Upper lobe of left lung (tissue), 6 donors: Measurements from ENCODE around the gene RESP18. TPM values are rescaled to one million over a fixed set of nuclear protein-coding genes. Genes with fewer than 3 reads are reported as not detected.

Source experiments
- ATAC-seq, 2 donors: fragments of 200-7000 bp; cut with Tn5 transposase; one replicate each; pipeline ENCODE4 v1.9.1; 2022; ENCODE audit warnings: mild to moderate bottlenecking in 2 of 2, moderate library complexity in 2 of 2; ENCODE audit not compliant: low FRiP score in 2 of 2
- DNase-seq, 2 donors: peaks; one replicate each; pipeline ENCODE4 v3.0.0-alpha.2; 2019 to 2020
- H3K27ac ChIP-seq, 4 donors: fragments of 200-600 bp; sonication (generic); one replicate each; pipeline ENCODE4 v1.5.1; 2016 to 2019
- H3K27me3 ChIP-seq, 4 donors: fragments of 200-600 bp; sonication (generic); one replicate each; pipeline ENCODE4 v1.5.1; 2017 to 2019
- H3K36me3 ChIP-seq, 4 donors: fragments of 200-600 bp; sonication (generic); one replicate each; pipeline ENCODE4 v1.5.1; 2016 to 2019
- H3K4me1 ChIP-seq, 4 donors: fragments of 200-600 bp; sonication (generic); one replicate each; pipeline ENCODE4 v1.5.1; 2018 to 2019
- H3K4me3 ChIP-seq, 4 donors: fragments of 200-600 bp; sonication (generic); one replicate each; pipeline ENCODE4 v1.5.1; 2017 to 2019; ENCODE audit warnings: mild to moderate bottlenecking in 2 of 4, moderate library complexity in 1 of 4
- H3K9me3 ChIP-seq, 4 donors: fragments of 200-600 bp; sonication (generic); one replicate each; pipeline ENCODE4 v1.5.1; 2018 to 2019
- CTCF ChIP-seq, 6 experiments: fragments of 450-650 bp in 4 of 6; fragments of 200-600 bp in 2 of 6; sonication (generic) in 2 of 6; IDR thresholded peaks; one replicate each; pipeline ENCODE4 v1.5.1; 2016 to 2019; ENCODE audit warnings: antibody characterized with exemption in 6 of 6
- EP300 ChIP-seq, 4 donors: sonication (generic); formaldehyde crosslinking; IDR thresholded peaks; one replicate each; pipeline ENCODE4 v1.5.1; 2017; ENCODE audit warnings: antibody characterized with exemption in 4 of 4, control low read depth in 2 of 4
- POLR2A ChIP-seq, 4 donors: fragments of 450-650 bp; IDR thresholded peaks; one replicate each; pipeline ENCODE4 v1.5.1; 2016 to 2017; ENCODE audit warnings: antibody characterized with exemption in 4 of 4, mild to moderate bottlenecking in 2 of 4
- POLR2AphosphoS5 ChIP-seq, 2 donors: sonication (generic); formaldehyde crosslinking; IDR thresholded peaks; one replicate each; pipeline ENCODE4 v1.5.1; 2017; ENCODE audit warnings: antibody characterized with exemption in 2 of 2
- WGBS, 2 donors: methylation state at CpG; one replicate each; pipeline ENCODE4 v1.1.5; 2017 to 2018; 5-methylcytosine and 5-hydroxymethylcytosine counted together
- total RNA-seq, 6 donors: library from RNA; depleted of rRNA in 4 of 6; stranded (reverse); fragments of >200 nt in 4 of 6; gene quantifications; one replicate each; pipeline versions ENCODE4 v1.1.0 to v1.2.1, GENCODE V29; 2016 to 2021
- donor health status: DM: no; HTN: no; CAD: no; lungs with moderate emphysema.
- donor health status: DM: no; HTN: yes; CAD: no; lungs with severe emphysema.

Gene RESP18
- total RNA-seq, 6 donors from 2014 or later = not detected

GRCh38 chr2:219304223-219304622 is 28.3 kb downstream of the RESP18 start:
- no peaks in the 10 kb centered on the region for H3K36me3 ChIP-seq
- no peak overlapping the region for H3K4me3 ChIP-seq
- DNase-seq (no peak), ATAC-seq (no peak)
- peaks cover 0 to 11% (median 0%) of the 10 kb centered on the region in 4 donors for H3K4me1 ChIP-seq
- no peak overlapping the region for H3K27ac ChIP-seq
- WGBS, 2 donors = 48 to 70% methylated on average over 2 of the region's 2 CpGs
- no peaks in the 10 kb centered on the region for H3K9me3 ChIP-seq
- TF ChIP-seq POLR2AphosphoS5 (IDR thresholded peaks at IDR 0.05) = no peak
- no peak for TF ChIP-seq EP300 (IDR thresholded peaks at IDR 0.05)
- TF ChIP-seq CTCF (IDR thresholded peaks at IDR 0.05) = no peak
- no peak for TF ChIP-seq POLR2A (IDR thresholded peaks at IDR 0.05)
- H3K27me3 ChIP-seq = peaks cover 0 to 14% (median 7%) of the 10 kb centered on the region in 4 donors

- no peaks in the 10 kb centered on the region for H3K36me3 ChIP-seq
- WGBS, 2 donors = 41 to 71% methylated on average over 10 to 11 of the region's 11 CpGs
- H3K4me3 ChIP-seq = no peak overlapping the region
- ATAC-seq = no peak
- no peaks in the 10 kb centered on the region for H3K9me3 ChIP-seq
- H3K4me1 ChIP-seq = peaks cover 0 to 5% (median 0%) of the 10 kb centered on the region in 4 donors
- H3K27me3 ChIP-seq = peaks cover 0 to 4% (median 0%) of the 10 kb centered on the region in 4 donors
- no peak for DNase-seq
- TF ChIP-seq EP300 (IDR thresholded peaks at IDR 0.05) (no peak), POLR2A (IDR thresholded peaks at IDR 0.05) (no peak), POLR2AphosphoS5 (IDR thresholded peaks at IDR 0.05) (no peak), CTCF (IDR thresholded peaks at IDR 0.05) (no peak)
- no peak overlapping the region for H3K27ac ChIP-seq
Observed at GRCh38 chr2:219302412-219302968, 30.1 kb downstream of the RESP18 start.

- H3K27ac ChIP-seq = no peak overlapping the region
- H3K4me3 ChIP-seq = no peak overlapping the region
- WGBS, 2 donors = 53 to 59% methylated on average over 5 of the region's 5 CpGs
- no peaks in the 10 kb centered on the region for H3K36me3 ChIP-seq
- no peaks in the 10 kb centered on the region for H3K9me3 ChIP-seq
- DNase-seq = no peak
- ATAC-seq = no peak
- H3K4me1 ChIP-seq = peaks cover 2 to 8% (median 4%) of the 10 kb centered on the region in 4 donors
- TF ChIP-seq POLR2A (IDR thresholded peaks at IDR 0.05) = no peak
- TF ChIP-seq POLR2AphosphoS5 (IDR thresholded peaks at IDR 0.05) = no peak
- TF ChIP-seq EP300 (IDR thresholded peaks at IDR 0.05) = no peak
- no peak for TF ChIP-seq CTCF (IDR thresholded peaks at IDR 0.05)
- peaks cover 0 to 4% (median 0%) of the 10 kb centered on the region in 4 donors for H3K27me3 ChIP-seq
Observed at GRCh38 chr2:219300022-219300421, 32.5 kb downstream of the RESP18 start.

GRCh38 chr2:219299372-219299760 is 33.2 kb downstream of the RESP18 start:
- no peak for ATAC-seq
- H3K36me3 ChIP-seq = no peaks in the 10 kb centered on the region
- no peak for TF ChIP-seq POLR2AphosphoS5 (IDR thresholded peaks at IDR 0.05)
- TF ChIP-seq EP300 (IDR thresholded peaks at IDR 0.05) = no peak
- TF ChIP-seq CTCF (IDR thresholded peaks at IDR 0.05) = no peak
- no peak for TF ChIP-seq POLR2A (IDR thresholded peaks at IDR 0.05)
- WGBS, 2 donors = 57 to 83% methylated on average over 3 to 6 of the region's 6 CpGs
- H3K27me3 ChIP-seq = peaks cover 0 to 4% (median 0%) of the 10 kb centered on the region in 4 donors
- H3K4me1 ChIP-seq = peaks cover 5 to 10% (median 8%) of the 10 kb centered on the region in 4 donors
- no peak overlapping the region for H3K27ac ChIP-seq
- no peaks in the 10 kb centered on the region for H3K9me3 ChIP-seq
- DNase-seq = no peak
- H3K4me3 ChIP-seq = no peak overlapping the region
